HPDE6-E6E7 (cell line): ENCODE results near the gene SND1.

Experiments
- DNase-seq: peaks from one replicate; pipeline ENCODE4 v3.0.0; 2011; ENCODE audit warnings: missing footprints; ENCODE audit errors: extremely low spot score

Gene SND1

DNA sequence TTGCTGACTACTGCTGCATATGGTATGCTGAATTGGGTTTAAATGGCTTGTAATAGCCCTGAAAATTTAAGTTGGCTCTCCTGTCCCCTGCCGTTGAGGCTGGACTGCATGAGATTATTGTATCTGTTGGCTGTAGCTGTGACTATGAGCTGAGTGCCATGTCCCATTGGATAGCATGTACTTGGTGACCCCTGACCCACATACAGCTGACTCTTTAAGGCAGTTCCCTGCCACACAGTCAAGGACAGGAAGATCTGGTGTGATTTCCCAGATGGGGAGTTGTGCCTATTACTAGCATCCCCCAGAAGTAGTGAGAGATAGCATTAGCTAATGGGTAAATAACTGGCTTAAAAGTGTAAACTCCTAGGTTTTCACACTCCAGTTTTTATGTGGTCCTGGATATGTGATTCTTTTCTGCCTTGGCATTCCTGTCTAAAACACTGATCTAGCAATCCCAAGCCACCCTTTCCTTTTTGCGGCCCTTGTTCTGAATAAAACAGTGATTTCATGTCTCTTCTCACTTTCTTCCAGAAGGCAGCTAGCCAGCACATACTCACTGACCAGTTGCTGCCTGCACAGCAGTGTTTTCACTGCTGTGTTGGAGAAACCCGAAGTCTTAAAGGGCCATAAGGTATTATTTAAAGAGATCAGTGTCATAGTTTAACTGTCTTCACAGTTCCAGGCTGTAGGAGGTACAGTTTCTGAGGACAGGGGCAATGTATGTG is 343.3 kb downstream of the SND1 start:
- DNase-seq, result no peak

DNA sequence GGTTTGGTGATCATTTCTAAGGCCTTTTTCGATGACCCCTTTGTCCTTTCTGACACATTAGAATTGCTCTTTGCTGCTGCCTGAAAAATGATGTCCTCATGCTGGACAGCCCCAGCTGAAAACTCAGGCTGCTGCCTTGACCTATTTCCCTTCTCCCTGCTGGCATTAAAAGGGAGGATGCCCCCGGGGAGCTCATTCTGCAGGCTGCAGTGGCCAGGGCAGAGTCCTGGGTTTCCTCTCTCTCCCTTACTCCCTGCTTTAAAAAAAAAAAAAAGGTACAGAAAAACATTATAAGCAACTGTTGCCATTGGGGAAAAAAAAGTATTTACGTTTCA is 343.9 kb downstream of the SND1 start:
- no peak for DNase-seq

DNA sequence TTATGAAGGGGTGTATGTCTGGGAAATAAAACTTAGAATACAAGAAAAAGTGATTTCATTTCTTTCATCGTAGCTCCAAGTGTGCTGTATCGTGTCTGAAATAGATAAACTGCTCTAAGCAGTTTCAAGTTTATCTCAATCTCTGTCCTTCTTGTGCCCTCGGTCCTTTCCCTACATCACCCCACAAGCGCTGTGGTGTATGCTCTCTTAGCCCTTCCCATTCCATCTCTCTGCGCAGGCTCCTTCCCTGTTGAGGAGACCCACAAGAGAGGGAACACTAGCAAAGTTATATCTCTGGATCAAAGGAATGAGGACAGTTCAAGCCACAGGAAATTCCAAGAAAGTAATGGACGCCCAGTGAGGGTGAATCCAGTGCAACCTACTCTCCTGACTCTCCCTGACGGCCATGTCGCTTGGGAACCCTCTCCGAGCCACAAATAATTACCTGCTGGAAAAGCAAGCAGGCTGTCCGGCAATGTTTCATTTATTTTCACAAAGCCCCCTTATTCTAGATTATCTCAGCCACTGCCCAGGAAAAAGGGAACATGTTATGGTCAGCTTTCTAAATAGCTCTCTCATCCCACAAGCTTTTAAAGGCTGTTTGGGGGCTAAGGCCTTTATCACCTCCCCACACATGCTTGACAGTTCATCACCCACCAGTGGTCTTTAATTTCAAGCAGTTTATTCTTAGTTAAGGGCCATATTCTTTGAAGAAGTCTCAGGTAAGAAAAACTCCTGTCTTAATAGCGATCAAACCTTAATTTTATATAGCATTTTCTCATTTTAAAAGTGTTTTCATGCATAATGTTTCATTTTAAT is 344.5 kb downstream of the SND1 start:
- DNase-seq, result no peak

DNA sequence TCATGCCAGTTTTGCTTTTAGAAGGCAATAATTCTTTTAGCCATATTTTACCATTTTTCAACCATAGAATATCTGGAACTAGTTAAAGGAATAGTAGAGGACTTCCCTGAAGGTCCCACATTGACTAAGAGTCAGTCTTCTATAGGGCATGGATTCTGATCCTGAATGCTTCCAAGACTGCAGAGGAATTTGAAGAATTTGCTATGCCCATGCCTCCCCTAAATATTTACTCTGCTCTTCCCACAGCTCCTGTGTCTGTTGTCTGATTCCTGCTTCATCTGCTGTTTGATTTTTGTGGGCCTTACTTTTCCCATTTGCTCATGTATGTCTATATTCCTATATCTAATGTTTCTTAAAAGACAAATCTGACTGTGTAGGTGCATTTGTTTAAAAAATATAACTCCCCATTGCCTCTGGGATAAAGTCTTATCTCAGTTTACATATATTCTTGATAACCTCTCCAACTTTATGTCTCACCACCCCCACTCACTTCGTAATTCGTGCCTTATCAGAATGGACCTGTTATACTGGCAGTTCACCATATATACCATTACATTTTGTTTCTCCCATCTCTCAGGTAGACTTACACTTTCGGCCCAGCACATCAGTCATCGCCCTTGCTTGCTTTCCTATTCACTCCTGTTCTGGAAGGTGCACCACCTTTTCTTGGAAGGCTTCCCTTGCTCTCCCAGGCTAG is 345.4 kb downstream of the SND1 start:
- DNase-seq, result no peak

DNA sequence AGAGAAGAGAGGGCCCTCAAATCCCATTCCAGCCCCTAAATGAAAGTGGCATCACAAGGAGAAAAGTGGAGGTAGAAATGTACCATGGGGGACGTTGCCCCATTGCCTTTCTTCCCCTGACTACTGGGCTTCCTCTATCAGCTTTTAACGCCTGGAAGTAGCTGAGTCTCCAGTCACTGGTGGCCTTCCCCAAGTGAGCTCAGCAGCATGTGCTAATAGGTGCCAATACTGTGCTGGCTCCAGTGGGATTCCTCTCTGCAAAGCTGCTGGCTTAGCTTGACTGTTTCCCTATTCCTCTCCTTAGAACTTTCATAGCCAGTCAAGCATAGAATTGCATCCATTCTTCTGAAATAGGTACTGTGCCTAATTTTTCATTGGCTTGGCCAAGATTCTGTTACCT is 346.7 kb downstream of the SND1 start:
- DNase-seq, result no peak

DNA sequence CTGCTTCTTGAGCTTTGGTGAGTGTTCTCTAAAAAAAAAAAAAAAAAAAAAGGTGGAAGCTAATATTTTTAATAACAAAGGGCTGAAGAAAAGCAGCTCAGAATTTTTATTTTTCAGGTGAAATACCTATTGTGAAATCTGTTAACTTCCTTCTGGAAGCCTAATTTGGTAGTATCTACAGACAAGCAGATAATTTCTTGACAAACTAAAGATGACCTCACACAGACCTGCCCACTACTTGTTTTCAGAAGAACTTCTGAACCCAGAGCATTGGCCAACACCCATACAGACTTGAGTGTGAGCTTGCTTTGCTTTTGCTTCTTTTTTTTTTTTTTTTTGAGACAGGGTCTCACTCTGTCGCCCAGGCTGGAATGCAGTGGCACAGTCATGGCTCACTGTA is 348.1 kb downstream of the SND1 start:
- DNase-seq, result no peak

DNA sequence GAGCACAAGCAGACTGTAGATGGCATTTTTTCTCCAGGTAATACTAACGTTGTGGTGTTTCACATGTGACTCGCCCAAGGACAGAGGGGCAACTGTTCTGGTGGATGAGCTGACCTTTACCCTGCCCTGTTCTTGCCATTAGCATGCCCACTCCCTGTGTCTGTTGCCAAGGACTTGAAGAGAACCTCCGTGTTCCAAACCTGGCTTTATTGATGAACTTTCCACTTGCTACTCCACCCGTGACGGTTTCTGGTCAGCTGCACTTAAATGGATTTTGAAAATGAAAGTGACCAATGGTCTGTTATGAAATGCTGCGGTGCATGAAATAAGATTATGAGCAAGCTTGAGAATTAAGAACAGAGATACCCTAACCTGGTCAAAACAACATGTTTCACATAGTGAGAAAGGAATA is 348.9 kb downstream of the SND1 start:
- no peak for DNase-seq

DNA sequence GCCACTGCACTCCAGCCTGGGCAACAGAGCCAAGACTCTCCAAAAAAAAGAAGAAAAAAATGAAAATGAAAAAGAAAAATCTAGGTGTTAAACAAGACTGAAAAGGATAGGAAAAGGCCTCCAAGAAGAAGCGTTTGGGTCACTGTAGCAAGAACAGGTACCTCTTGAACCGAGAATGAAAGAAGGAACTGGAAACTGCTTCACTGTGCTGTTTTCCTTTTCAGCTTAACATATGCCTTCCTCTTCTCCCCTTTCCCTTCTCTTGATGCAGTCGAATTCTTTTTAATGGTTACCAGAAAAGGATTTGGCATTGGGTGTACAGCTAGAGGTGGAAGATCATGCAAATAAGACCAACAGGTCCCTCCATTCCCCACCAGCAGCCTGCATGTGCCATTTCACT is 351.2 kb downstream of the SND1 start:
- no peak for DNase-seq

DNA sequence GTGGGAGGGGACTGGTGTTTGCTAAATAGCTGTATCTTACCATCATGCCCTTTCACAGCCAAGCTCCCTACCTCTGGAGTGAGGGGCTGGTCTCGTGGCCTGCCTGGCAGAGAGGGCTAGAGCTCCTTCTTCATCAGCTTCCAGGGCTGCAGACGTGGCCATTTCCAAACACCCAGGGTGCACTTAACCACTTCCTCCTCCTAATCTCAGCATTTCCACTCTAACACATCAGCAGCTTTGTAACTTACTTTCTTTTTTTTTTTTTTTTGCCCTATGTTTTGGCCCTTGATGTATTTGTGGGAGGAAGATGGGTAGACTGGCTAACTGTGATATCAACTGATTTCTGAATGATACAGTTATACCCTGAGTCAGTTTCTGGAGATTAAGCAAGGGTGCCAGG is 351.8 kb downstream of the SND1 start:
- DNase-seq, result no peak

DNA sequence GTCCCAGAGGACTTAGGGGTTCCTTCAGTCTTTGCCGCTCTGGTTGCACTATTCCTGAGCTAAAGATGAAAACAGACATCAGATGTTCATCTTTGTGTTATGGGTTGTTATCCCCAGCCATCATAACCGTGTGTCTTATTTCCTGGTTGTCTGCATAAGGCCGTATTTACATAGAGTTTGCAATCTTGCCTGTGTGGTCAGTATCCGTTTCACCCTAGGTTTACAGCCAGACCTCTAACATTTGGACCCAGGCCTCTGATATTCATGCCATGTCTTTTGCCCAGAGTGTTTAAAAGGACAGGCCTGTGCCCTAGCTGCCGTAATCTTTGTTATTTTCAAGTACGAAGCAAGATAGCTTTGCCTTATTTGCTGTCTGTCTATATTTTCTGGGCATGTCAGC is 352.6 kb downstream of the SND1 start:
- DNase-seq, result no peak

DNA sequence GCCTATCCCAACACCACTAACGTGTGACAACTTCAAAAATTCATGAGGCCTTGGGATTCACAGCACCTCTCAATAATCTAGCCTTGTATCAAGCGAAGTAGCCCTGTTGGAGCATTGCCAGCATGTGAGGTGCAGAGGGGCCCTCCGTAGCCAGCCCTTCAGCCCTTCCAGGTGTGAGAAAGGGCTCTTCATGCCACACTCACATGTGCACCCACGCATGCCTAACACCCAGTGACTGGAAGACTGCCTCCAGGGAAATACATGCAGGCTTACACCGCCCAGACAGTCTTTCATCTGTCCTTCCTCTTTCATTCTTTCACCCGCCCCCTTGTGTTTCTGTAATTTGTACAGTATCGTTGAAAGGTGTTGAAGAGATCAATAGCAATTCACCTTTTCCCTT is 353.1 kb downstream of the SND1 start:
- DNase-seq, result no peak

DNA sequence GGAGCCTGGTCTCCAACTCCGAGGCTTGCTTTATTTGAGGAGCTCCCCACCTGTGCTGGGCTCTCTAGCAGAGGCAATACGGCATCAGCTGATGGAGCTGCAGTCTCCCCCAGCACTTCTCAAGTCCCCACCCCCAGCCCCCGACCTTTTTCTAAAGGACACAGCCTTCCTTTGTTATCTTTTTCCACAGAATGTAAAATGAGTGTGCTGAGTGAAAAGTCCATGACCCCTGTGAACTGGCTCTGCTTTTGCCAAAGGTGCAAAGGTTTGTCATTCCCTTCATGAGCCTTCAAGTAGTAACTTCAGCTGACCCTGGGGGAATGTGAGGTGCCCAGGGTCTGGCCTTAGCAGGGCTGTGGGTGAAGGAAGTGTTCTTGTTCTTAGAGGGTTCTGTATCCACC is 353.8 kb downstream of the SND1 start:
- DNase-seq, result no peak

DNA sequence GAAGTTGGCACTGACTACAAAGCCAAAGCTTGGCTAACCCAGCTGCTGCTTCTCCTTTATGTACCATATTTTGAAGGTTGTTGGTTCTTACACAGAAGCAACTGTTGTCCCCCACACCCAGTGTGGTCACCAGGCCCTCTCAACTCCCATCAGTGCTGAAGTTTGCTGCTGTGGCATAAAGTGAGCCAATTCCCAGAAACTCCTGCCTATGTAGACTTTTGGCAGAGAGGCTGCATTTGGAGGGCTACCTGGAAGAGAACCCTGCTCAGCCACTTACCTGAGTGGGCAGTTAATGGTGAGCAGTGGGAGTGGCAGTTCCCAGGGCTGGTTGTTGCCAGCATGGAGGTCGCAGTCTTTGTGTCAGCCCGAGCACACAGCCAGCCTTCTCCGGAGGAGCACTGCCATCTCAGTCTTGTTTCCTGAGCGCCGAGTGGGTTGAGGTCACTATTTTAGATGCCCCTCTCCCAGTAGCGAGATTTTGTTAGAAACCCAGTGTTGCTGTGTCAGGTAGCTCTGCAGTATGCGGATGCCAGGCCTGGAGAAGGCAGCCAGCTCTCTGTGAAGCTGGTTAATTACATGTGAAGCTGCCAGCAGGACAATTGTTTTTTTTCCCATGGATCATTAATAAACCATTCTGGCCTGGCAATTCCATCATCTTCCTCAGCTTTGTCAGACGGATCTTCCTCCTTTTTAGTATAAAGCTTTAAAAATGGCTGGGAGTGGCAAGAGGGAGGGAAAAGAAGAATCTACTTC is 354.7 kb downstream of the SND1 start:
- DNase-seq, result no peak

DNA sequence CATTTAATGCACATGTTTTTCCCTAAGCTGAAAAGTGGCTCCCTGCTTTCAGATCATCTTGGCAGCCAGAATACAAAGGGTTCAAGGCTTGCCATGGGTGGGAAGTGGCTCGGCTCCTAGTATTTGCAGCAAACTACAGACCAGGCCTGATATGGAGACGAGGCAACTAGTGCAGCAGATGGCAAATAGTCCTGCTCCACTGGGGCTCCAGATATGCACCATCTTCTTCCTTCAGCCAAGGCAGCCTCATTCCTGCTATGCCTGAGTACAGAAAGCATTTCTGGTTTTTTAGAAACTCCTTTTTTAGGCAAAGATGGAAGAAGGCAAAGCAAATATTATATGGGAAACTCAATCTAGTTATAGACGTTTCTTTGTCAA is 355.3 kb downstream of the SND1 start:
- DNase-seq, result no peak

DNA sequence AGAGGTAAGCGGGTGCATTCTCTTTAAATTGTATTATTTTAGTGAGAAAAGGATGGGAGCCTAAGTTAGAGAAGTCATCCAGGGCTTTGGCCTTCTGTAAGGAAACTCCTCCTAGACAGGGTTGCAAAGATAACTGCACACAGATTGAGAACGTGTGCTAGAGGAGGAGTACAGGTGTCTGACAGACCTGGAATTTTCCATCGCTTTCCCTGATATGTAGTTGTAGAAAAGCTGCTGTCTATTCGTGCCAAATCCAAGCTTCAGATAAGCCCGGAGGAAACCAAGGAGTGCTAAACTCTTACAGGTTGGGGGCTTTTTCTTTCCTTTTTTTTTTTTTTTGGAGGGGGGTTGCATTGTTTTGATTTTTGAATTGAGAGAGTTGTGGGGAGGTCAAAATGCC is 356.1 kb downstream of the SND1 start:
- DNase-seq, result no peak

DNA sequence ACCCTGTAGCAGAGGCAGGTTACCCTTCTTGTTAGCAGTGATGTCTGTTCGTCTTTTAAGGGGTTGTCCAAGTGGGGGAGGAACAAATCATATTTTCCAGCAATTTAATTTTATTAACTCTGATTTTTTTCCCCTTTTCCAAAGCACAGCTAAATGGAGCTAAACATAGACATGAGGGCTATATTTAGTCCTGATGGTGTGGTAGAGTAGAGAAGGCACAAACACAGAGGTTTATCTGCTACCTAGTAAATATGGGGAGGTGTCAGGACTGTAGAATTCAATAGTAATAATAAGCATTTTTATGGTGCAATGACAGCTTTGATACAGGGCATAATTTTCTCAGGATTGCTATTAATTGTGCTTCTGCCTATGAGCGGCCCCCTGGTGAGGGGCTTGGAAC is 356.8 kb downstream of the SND1 start:
- DNase-seq, result no peak

DNA sequence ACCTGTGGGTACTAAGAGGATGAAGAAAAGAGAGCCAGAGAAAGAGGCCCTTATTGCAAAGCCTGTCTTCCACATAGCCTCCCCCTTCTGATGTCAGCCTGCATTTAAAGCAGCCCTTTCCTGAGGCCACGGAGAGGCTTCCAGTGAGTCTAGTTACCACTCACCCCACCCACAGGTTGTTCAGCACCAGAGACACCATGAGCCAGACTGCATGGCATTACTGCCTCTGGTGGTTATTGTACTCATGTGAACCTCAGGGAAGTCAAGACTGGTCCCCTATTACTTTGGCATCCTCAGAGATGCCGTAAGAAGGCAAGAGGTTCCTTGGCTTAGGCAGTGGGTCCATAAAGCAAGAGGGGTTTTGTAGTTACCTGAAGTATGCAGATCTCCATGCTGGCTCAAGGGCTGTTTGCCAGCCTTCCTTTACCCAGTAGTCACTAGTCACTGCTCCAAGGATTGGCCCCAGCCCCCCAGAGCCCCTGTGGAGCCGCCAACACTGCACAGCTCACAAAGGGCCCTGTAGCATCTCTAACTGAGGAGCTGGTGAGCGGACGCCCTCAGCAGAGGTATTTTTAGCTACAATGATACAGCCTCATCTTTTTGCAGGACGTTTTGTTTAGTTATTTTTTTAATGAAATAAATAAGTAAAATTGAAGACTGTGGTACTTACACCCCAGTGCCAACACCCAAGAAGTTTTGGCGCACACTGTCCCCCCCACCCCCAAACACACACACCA is 358.6 kb downstream of the SND1 start:
- no peak for DNase-seq

DNA sequence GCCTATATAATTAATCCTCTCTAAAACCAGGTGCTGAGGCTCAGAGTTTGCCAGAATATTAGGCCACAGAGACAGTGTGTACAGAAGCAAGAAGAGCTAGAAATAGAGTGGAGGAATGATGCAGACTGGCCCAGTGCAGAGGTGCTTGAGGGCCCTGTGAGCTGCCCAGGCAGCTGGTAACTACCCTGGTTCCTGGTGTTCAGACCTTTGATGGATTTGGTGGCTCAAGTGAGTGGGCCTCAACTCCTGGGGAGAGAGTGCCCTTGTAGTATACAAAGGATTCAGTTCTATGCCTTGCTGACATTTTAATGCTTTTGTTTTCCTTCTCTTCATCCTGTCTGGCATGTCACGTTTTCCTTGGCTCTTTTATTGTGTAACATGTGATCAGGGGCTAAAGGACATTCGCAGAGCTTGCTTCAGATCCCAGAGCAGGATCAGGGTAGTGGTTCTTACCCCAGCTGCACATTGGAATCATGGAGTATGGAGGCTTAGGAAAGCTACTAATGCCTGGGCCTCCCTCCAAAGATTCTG is 359.2 kb downstream of the SND1 start:
- no peak for DNase-seq

DNA sequence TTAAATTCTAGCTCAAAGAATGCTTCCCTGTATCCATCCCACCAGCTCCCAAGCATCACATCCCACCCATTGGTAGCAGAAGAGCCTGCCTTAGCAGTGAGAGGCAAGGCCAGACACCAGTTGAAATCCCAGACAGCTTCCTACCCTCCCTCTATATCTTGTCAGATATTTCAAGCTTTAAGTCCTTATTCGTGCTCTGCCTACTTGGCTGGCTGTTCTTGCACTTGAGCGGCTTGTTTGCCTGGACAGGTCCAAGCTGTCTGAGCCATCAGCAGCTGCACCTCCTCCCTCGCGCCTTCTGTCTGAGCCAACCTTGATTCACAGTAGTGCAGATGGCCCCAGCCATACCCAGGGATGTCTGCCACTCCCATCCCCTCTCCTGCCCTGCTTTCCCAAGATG is 362.8 kb downstream of the SND1 start:
- peak; percentile 60 for DNase-seq

DNA sequence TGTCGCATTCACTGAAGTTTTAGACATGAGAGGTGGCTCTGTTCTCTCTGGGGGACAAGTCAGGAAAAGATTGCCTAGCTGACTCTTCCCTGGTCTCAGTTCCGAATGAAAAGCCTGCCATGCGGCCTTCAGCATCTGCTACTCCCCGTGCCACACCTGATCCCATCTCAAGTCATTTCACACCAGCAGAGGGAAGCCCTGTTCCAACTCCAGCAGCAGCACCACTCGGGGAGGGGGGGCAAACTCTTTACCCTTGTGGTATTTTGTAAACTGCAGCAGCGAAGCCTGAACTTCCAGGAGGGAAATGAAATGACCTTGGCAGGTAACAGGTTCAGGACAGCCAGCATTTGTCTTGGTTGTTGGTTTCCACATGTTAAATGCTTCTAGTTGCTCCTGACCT is 365.5 kb downstream of the SND1 start:
- no peak for DNase-seq
